ENCODE results near the gene KIF3C. TPM values are rescaled to one million over a fixed set of nuclear protein-coding genes. Genes with fewer than 3 reads are reported as not detected.

The KIF3C gene
- total and polyA plus RNA-seq, 2 of the 8 experiments (the other 6 are each of a cell fraction or from before 2014, with no cell fraction given), result 13.4 to 58.1 TPM

DNA sequence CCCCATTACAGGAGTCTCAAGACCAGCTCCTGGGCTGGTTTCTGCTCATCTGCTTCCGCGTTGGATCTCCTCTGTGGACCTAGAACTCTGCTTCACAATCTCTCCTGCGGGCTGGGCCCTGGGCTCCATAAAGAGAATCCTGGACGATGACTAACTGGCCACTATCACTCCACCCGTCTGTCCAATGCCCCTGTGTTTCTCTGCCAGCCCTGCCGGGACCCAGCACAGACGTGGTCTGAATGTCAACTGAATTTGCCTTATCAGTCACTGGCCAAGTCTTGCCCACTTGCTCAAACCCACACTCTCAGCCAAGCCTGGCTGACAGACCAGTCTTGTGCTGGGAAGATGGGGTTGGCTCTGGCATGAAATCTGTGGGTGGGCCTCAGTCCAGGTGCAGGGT lies 17.4 kb downstream of the KIF3C start (continued):
- TF ChIP-seq, protein P1, sequence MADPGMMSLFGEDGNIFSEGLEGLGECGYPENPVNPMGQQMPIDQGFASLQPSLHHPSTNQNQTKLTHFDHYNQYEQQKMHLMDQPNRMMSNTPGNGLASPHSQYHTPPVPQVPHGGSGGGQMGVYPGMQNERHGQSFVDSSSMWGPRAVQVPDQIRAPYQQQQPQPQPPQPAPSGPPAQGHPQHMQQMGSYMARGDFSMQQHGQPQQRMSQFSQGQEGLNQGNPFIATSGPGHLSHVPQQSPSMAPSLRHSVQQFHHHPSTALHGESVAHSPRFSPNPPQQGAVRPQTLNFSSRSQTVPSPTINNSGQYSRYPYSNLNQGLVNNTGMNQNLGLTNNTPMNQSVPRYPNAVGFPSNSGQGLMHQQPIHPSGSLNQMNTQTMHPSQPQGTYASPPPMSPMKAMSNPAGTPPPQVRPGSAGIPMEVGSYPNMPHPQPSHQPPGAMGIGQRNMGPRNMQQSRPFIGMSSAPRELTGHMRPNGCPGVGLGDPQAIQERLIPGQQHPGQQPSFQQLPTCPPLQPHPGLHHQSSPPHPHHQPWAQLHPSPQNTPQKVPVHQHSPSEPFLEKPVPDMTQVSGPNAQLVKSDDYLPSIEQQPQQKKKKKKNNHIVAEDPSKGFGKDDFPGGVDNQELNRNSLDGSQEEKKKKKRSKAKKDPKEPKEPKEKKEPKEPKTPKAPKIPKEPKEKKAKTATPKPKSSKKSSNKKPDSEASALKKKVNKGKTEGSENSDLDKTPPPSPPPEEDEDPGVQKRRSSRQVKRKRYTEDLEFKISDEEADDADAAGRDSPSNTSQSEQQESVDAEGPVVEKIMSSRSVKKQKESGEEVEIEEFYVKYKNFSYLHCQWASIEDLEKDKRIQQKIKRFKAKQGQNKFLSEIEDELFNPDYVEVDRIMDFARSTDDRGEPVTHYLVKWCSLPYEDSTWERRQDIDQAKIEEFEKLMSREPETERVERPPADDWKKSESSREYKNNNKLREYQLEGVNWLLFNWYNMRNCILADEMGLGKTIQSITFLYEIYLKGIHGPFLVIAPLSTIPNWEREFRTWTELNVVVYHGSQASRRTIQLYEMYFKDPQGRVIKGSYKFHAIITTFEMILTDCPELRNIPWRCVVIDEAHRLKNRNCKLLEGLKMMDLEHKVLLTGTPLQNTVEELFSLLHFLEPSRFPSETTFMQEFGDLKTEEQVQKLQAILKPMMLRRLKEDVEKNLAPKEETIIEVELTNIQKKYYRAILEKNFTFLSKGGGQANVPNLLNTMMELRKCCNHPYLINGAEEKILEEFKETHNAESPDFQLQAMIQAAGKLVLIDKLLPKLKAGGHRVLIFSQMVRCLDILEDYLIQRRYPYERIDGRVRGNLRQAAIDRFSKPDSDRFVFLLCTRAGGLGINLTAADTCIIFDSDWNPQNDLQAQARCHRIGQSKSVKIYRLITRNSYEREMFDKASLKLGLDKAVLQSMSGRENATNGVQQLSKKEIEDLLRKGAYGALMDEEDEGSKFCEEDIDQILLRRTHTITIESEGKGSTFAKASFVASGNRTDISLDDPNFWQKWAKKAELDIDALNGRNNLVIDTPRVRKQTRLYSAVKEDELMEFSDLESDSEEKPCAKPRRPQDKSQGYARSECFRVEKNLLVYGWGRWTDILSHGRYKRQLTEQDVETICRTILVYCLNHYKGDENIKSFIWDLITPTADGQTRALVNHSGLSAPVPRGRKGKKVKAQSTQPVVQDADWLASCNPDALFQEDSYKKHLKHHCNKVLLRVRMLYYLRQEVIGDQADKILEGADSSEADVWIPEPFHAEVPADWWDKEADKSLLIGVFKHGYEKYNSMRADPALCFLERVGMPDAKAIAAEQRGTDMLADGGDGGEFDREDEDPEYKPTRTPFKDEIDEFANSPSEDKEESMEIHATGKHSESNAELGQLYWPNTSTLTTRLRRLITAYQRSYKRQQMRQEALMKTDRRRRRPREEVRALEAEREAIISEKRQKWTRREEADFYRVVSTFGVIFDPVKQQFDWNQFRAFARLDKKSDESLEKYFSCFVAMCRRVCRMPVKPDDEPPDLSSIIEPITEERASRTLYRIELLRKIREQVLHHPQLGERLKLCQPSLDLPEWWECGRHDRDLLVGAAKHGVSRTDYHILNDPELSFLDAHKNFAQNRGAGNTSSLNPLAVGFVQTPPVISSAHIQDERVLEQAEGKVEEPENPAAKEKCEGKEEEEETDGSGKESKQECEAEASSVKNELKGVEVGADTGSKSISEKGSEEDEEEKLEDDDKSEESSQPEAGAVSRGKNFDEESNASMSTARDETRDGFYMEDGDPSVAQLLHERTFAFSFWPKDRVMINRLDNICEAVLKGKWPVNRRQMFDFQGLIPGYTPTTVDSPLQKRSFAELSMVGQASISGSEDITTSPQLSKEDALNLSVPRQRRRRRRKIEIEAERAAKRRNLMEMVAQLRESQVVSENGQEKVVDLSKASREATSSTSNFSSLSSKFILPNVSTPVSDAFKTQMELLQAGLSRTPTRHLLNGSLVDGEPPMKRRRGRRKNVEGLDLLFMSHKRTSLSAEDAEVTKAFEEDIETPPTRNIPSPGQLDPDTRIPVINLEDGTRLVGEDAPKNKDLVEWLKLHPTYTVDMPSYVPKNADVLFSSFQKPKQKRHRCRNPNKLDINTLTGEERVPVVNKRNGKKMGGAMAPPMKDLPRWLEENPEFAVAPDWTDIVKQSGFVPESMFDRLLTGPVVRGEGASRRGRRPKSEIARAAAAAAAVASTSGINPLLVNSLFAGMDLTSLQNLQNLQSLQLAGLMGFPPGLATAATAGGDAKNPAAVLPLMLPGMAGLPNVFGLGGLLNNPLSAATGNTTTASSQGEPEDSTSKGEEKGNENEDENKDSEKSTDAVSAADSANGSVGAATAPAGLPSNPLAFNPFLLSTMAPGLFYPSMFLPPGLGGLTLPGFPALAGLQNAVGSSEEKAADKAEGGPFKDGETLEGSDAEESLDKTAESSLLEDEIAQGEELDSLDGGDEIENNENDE (IDR thresholded peaks at IDR 0.05; ENCODE audit: insufficient replicate concordance, low read length), result no peak
- TF ChIP-seq BRCA1 (IDR thresholded peaks at IDR 0.05; ENCODE audit: low read depth, low read length) (no peak), MAFK (IDR thresholded peaks at IDR 0.05; ENCODE audit: low read depth, low read length) (no peak), HDAC2 (IDR thresholded peaks at IDR 0.05; ENCODE audit: borderline replicate concordance in 1 of 2, low read depth in 2 of 2, low read length in 2 of 2) (no peak), CBX8 (IDR thresholded peaks at IDR 0.05; ENCODE audit: borderline replicate concordance, low read depth, low read length) (no peak), BACH1 (IDR thresholded peaks at IDR 0.05; ENCODE audit: low read length) (no peak), NRF1 (IDR thresholded peaks at IDR 0.05; ENCODE audit: low read depth, low read length) (no peak)
- TF ChIP-seq, protein P2, sequence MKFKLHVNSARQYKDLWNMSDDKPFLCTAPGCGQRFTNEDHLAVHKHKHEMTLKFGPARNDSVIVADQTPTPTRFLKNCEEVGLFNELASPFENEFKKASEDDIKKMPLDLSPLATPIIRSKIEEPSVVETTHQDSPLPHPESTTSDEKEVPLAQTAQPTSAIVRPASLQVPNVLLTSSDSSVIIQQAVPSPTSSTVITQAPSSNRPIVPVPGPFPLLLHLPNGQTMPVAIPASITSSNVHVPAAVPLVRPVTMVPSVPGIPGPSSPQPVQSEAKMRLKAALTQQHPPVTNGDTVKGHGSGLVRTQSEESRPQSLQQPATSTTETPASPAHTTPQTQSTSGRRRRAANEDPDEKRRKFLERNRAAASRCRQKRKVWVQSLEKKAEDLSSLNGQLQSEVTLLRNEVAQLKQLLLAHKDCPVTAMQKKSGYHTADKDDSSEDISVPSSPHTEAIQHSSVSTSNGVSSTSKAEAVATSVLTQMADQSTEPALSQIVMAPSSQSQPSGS (IDR thresholded peaks at IDR 0.05; ENCODE audit: low read length), result no peak

Measured in H1 (cell line).